Subcutaneous abdominal adipose tissue (tissue), 5 donors: ENCODE data around the gene POLR3K.

Source experiments
- H3K27ac ChIP-seq: one replicate; pipeline ENCODE4 v1.7.0; 2013; ENCODE audit warnings: low read depth, mild to moderate bottlenecking, inconsistent platforms, low read length, moderate library complexity
- H3K27me3 ChIP-seq, 5 donors: one replicate each; pipeline ENCODE4 v1.7.0; 2013; ENCODE audit warnings: low read length in 5 of 5, inconsistent platforms in 1 of 5; ENCODE audit not compliant: control insufficient read depth in 5 of 5, insufficient read depth in 4 of 5
- H3K36me3 ChIP-seq, 5 donors: one replicate each; pipeline ENCODE4 v1.7.0; 2013; ENCODE audit warnings: low read length in 5 of 5; ENCODE audit not compliant: control insufficient read depth in 5 of 5, insufficient read depth in 5 of 5
- H3K4me1 ChIP-seq, 5 donors: one replicate each; pipeline ENCODE4 v1.7.0; 2013; ENCODE audit warnings: low read length in 5 of 5, mild to moderate bottlenecking in 3 of 5, moderate library complexity in 1 of 5; ENCODE audit not compliant: control insufficient read depth in 5 of 5, insufficient read depth in 5 of 5
- H3K4me3 ChIP-seq, 5 donors: one replicate each; pipeline ENCODE4 v1.7.0; 2013; ENCODE audit warnings: low read length in 5 of 5, low read depth in 1 of 5
- H3K9ac ChIP-seq, 5 donors: one replicate each; pipeline ENCODE4 v1.7.0; 2013; ENCODE audit warnings: low read length in 5 of 5, mild to moderate bottlenecking in 4 of 5, moderate library complexity in 3 of 5
- H3K9me3 ChIP-seq, 5 donors: one replicate each; pipeline ENCODE4 v1.7.0; 2013; ENCODE audit warnings: low read length in 5 of 5; ENCODE audit not compliant: control insufficient read depth in 5 of 5
- donor health status: healthy.
- donor health status: healthy.
- donor health status: healthy.
- donor health status: healthy.
- donor health status: healthy.

The POLR3K gene

DNA sequence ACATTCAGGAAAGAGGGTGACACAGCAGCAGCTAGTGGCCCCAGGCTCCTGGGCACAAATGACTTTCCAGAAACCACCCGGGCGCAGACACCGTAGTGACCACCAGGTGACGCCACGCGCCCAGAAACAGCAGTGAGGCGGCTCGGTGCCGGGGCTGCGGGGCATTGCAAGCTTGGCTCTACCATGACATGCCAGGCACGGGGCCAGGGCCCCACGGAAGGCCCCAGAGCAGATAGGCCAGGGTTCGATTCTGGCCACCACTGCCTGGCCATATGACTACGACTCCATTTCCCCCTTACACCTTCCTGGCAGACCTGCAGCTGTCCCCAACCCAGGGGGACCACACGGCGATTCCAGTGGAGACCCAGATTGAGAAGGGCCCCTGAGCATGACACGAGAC lies 12.3 kb upstream of the POLR3K start:
- peaks cover 0 to 42% (median 40%) of the 10 kb centered on the region in 5 donors for H3K36me3 ChIP-seq
- no peaks in the 10 kb centered on the region for H3K27me3 ChIP-seq
- no peak overlapping the region for H3K4me3 ChIP-seq
- H3K27ac ChIP-seq, result no peak overlapping the region
- H3K9ac ChIP-seq, result no peak overlapping the region
- H3K4me1 ChIP-seq, result peaks cover 2 to 52% (median 47%) of the 10 kb centered on the region in 5 donors
- no peaks in the 10 kb centered on the region for H3K9me3 ChIP-seq

DNA sequence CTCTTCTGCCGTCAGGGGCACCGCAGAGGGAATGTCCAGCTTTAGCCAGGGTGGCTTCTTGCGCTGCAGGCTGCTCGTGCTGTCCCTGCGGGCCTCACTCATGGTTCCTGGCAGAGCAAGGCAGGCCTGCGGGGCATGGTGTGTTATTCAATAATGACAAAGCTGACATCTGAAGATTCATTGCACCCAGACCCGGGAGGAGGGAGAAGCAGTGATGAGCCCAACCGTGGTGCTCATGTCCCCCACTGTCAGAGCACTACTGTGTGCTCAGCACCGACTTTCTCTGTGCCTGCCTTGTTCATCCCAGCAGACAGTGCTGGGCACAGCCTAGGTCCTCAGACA lies 11.5 kb upstream of the POLR3K start:
- H3K9ac ChIP-seq, result no peak overlapping the region

DNA sequence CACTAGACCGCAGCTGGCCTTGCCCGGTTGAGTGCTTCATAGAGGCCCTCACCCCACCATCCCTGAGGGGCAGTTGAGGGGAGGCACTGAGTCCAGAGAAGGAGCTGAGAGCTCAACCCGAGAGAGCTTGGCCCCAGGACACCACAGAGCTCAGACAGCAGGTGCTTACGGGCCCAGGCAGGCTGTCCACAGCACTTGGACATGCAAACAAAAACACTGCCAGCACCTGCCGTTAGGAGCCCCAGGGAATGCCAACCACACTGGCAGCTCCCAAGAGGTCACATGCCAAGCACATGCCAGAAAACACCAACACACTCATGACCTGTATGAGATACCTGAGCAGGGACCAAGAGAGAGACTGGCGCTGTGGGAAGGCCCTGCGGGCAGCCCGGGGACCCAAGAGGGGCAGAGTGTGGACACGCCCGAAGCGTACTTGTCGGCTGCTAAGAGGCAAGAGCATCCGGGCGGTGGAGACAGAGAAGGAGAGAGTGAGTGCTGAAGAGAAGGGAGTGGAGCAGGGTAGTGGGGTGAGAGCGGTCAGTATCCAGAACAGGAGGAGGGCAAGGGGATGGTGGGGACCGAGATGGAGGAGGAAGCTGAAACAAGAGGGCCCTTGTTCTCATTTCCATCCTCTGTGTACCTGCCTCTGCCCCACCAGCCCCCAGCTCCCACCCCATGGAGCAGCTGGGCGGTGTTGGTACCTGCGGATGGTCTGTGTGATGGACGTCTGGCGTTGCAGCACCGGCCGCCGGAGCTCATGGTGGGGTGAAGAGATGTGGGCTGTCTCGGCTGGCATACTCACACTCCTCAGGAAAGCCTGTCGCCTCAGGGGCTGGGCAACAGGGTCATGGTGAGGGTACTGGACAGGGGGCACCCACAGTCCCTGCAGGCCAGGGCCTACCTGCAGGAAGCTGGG lies 10.8 kb upstream of the POLR3K start:
- H3K4me3 ChIP-seq, result no peak overlapping the region
- H3K36me3 ChIP-seq, result peaks cover 0 to 57% (median 54%) of the 10 kb centered on the region in 5 donors
- H3K9ac ChIP-seq, result no peak overlapping the region
- H3K4me1 ChIP-seq, result peaks cover 0 to 37% (median 33%) of the 10 kb centered on the region in 5 donors
- H3K9me3 ChIP-seq, result no peaks in the 10 kb centered on the region
- no peak overlapping the region for H3K27ac ChIP-seq
- no peaks in the 10 kb centered on the region for H3K27me3 ChIP-seq

More for the DNA sequence above, 11.5 kb upstream of the POLR3K start:
- no peaks in the 10 kb centered on the region for H3K9me3 ChIP-seq
- no peaks in the 10 kb centered on the region for H3K27me3 ChIP-seq
- H3K4me3 ChIP-seq, result no peak overlapping the region
- peaks cover 2 to 44% (median 40%) of the 10 kb centered on the region in 5 donors for H3K4me1 ChIP-seq
- peaks cover 0 to 51% (median 48%) of the 10 kb centered on the region in 5 donors for H3K36me3 ChIP-seq
- H3K27ac ChIP-seq, result no peak overlapping the region

DNA sequence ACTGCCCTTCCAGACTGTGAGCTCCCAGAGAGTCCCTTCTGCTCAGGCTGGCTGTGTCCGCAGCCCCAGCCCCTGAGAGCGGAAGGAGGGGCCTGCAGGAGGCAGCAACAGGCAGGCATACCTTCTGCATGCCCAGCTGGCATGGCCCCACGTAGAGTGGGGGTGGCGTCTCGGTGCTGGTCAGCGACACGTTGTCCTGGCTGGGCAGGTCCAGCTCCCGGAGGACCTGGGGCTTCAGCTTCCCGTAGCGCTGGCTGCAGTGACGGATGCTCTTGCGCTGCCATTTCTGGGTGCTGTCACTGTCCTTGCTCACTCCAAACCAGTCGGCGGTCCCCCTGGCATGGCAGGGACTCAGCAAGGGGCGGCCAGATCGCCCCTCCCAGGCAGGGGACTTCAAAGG lies 10.1 kb upstream of the POLR3K start:
- peaks cover 0 to 65% (median 62%) of the 10 kb centered on the region in 5 donors for H3K36me3 ChIP-seq
- no peak overlapping the region for H3K9ac ChIP-seq
- no peaks in the 10 kb centered on the region for H3K9me3 ChIP-seq

DNA sequence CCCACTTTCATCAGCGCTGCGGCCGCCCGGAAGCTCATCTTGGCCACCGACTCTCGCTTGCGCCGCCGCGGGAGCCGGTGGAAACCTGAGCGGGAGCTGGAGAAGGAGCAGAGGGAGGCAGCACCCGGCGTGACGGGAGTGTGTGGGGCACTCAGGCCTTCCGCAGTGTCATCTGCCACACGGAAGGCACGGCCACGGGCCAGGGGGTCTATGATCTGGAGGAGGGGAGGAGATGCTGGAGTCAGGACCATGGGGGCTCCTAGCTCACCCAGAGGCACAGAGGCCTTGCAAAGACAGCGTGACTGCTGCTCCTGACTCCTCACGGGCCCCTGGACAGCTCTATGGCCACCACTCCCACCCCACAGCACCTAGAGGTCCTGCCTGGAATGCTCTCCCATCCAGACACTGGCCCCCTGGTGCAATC lies 9.6 kb upstream of the POLR3K start:
- H3K4me1 ChIP-seq, result peaks cover 0 to 25% (median 21%) of the 10 kb centered on the region in 5 donors
- no peaks in the 10 kb centered on the region for H3K9me3 ChIP-seq
- H3K4me3 ChIP-seq, result no peak overlapping the region
- no peak overlapping the region for H3K27ac ChIP-seq
- H3K27me3 ChIP-seq, result no peaks in the 10 kb centered on the region
- H3K36me3 ChIP-seq, result peaks cover 0 to 70% (median 67%) of the 10 kb centered on the region in 5 donors
- H3K9ac ChIP-seq, result no peak overlapping the region

More for the DNA sequence above, 10.1 kb upstream of the POLR3K start:
- Histone ChIP-seq H3K27ac (no peak overlapping the region), H3K4me1 (peaks cover 0 to 30% (median 25%) of the 10 kb centered on the region in 5 donors), H3K4me3 (no peak overlapping the region), H3K27me3 (no peaks in the 10 kb centered on the region)

DNA sequence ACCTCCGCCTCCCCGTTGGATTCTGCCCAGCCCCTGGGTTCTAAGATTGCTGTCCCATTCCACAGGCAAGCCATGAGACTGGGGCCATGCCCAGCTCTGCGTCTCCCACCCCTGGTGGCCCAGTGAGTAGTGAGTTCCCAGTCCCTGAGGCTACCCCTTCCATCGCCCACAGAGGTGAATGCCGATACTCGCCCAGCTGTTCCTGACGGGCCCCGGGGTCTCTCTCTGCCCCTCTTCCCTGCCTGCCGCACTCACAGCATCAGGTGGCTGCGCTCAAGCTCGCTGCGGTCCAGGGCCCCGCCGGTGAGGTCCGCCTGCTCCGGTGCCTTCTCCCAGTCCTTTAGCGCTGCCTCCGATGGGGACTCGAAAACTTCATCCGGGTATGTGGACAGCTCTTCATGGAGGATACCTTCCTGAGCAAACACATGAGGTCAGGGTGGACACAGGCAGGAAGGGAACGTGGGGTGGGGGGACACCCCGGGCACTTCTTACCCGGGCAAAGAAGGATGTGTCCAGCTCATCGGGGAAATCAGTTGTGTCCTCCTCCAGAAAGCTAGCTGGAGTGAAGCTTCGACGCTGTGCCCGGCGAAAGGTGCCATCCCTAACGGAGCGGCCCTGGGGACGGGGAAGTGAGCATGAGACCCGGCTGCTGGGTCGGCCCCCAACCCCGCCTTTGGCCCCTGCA lies 9.0 kb upstream of the POLR3K start:
- Histone ChIP-seq H3K9me3 (no peaks in the 10 kb centered on the region), H3K4me1 (peaks cover 0 to 21% (median 17%) of the 10 kb centered on the region in 5 donors), H3K4me3 (no peak overlapping the region), H3K36me3 (peaks cover 0 to 76% (median 72%) of the 10 kb centered on the region in 5 donors), H3K27ac (no peak overlapping the region), H3K9ac (no peak overlapping the region), H3K27me3 (no peaks in the 10 kb centered on the region)

DNA sequence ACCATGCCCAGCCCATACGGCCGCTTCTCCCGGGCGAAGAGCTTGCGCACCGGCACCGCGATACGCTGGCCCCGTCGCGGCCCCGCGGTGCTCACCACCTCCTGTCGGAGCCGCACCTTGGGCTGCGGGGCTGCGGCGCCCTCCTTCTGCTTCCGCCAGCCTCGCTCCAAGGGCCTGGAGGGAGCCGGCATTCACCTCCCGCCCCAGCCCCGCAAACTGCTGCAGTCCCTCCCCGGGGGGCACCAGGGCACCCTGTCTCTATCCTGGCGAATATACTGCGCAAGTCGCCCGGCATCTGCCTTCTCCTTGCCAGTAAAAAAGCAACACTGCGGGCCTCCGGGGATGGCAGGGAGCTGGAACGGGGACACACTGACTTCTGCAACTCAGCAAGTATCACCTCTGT lies 8.5 kb upstream of the POLR3K start:
- Histone ChIP-seq H3K9me3 (no peaks in the 10 kb centered on the region), H3K27ac (no peak overlapping the region), H3K4me3 (no peak overlapping the region), H3K36me3 (peaks cover 0 to 81% (median 76%) of the 10 kb centered on the region in 5 donors), H3K27me3 (no peaks in the 10 kb centered on the region), H3K4me1 (peaks cover 0 to 18% (median 12%) of the 10 kb centered on the region in 5 donors), H3K9ac (no peak overlapping the region)

DNA sequence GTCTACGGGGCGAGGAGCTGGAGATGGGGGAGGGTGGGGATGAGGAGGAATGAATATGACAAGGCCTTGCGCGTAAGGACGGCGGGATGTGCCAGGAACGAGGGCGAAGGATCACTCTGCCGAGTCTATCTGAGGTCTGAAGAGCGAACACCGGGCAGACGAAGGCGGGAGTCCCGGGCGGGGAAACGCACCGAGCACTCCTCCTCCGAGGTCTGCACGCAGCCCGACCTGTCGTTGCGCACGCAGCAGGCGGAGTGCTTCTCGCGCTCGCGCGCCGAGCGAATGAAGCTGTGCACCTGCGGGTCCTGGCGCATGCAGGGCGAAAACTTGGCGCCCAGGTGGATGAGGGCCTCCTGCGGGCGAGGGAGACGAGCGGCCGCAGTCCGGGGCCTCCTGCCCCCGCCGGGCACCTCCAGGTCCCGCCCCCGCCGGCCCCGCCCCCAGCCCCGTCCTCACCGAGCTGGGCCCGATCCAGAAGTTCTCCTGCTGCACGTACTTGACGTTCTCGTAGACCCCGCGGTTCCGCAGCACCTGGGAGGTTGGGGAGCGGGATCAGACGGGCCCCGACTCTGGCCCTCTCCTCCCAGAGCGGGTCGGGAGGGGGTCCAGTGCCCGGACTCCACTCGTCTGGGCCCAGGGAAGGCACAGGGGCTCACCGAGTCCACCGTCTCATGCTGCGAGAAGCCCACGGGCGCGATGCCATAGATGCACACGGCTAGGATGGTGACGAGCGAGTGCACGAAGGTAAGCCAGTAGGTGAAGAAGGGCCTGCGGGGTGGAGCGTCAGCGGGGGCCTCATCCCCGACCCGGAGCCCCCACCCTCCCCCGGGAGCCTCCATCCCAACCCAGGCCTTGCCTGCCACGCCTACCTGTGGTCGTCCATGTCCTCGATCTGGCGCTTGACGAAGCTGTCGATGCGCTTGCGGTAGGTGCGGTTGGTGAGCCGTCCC lies 7.8 kb upstream of the POLR3K start:
- Histone ChIP-seq H3K27ac (no peak overlapping the region), H3K36me3 (peaks cover 0 to 88% (median 83%) of the 10 kb centered on the region in 5 donors), H3K9me3 (no peaks in the 10 kb centered on the region), H3K27me3 (no peaks in the 10 kb centered on the region), H3K4me3 (no peak overlapping the region), H3K4me1 (peaks cover 0 to 13% (median 6%) of the 10 kb centered on the region in 5 donors), H3K9ac (no peak overlapping the region)

DNA sequence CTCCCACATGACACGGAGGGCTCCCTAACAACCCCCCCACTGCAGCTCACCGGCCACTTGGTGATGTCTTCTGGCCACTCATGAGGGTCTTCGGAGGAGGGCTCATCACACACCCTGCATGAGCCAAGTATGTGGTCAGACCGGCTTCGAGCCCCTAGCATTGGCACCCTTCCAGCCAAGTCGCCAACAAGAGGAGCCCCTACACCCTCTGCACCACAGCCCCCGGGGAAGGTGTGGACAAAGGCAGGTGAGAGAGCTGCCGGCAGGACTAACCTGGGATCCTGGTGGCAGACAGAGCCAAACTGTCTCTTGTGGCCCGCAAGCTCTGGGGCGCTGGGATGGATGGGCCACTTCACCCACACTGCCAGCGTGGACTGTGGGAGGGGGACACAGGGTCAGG lies 6.8 kb upstream of the POLR3K start:
- Histone ChIP-seq H3K27ac (no peak overlapping the region), H3K36me3 (peaks cover 0 to 97% (median 92%) of the 10 kb centered on the region in 5 donors)

More for the DNA sequence above, 6.8 kb upstream of the POLR3K start:
- Histone ChIP-seq H3K4me3 (no peak overlapping the region), H3K9ac (no peak overlapping the region), H3K4me1 (peaks cover 0 to 3% (median 0%) of the 10 kb centered on the region in 5 donors), H3K27me3 (no peaks in the 10 kb centered on the region), H3K9me3 (no peaks in the 10 kb centered on the region)
